ENCODE measurements around the gene FAM83C.

FAM83C gene

DNA sequence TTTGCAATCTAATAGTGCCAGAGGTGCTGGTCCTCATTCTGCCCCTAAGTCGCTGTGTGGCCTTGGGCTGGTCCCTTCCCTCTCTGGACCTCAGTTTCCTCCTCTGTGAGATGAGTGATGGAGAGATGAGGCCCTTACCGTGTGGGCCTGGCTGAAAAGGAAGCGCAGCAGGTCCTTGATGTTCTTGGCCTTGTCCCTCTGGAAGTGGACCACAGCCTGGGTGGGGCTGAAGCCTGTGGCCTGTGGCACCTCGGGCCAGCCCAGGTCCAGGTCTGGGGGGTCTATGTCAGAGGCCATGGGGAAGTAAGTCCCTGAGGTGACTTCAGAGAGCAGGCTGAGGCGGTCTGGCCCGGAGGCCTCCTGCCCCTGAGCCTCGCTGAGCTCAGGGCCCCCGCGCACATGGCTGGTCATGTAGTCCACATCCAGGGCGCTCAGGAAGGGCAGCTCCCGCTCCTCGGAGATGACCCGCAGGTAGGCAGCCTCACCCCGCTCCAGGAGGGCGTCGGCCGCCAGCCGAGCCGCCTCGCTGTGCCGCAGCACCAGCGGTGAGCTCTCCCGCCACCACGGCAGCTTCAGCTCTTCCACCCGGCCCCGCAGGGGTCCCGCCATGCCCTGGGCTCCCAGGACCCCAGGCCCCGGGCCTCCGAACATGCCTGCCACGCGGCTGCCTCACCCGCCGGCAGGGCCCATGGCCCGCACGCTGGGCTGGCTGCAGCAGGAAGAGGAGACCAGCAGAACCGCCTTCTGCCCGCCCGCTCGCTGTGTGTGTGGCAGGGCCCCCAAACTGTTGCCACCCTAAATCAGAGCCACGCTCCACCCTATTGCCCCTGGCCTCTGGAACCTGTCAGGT is at the start of gene FAM83C:
TSS of gene FAM83C (minus strand) at position 772 of the 850 bp plus-strand sequence. CDS start at position 651, 121 bp downstream.
- DNase-seq: no peak

DNA sequence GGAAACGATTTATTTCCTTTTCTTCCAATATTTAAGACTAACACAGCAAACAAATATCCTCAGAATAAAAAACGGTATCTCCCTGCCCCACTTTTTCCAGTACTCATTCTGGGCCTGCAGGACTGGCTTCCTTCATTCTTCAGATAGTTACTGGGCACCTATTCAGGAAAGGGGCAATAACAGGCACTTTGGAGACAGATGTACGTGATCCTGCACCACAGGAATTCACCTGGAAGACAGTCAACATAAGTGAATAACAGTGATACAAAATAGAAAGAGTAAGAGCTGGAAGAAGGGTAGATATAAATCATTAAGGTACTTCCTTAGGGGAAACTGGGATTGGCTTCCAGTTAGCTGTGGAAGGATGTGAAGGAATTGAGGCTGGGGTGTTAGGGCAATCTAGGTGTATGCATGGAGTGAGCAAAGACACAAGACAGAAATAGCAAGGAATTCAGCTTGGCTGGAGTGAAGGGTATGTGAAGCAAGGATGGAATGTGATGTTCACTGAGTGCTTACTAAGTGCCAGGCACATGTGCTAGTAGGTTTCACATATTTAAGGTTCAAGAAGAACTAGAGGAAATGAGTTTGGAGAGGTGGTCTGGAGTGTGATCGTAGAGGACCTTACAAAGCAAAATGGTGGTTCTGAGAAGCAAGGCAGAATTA is 49.3 kb upstream of the FAM83C start:
- DNase-seq: no peak

DNA sequence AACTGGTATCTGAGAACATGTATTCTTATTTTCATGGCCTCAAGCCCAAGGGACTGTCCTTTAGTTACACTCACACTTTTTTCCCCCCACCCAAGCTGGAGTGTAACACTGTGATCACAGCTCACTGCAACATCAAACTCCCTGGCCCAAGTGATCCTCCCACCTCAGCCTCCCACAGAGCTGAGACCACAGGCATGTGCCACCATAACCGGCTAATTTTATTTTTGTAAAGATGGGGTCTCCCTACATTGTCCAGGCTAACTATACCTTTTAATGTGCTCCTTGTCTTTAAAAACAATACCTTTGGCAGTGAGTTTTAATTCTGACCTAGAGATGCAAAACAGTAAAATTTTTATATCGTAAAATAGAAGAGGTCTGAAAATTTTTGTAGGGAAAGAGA is 48.2 kb upstream of the FAM83C start:
- no peak for DNase-seq

DNA sequence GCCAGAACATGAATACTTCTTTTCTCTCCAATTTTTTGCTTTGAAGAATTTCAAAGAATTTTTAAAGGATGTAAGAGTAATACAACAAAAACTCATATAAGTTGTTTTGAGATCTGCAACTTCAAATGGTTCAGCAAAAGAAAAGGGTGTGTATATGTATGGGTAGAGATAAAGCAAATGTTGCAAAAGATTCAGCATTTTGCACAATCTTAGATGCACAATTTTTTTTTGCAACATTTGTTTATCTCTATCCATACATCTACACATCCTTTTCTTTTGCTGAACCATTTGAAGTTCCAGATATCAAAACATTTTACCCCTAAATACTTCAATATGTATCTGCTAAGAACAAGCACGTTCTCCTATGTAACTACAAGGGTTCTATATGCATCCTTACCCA is 47.4 kb upstream of the FAM83C start:
- DNase-seq: no peak

DNA sequence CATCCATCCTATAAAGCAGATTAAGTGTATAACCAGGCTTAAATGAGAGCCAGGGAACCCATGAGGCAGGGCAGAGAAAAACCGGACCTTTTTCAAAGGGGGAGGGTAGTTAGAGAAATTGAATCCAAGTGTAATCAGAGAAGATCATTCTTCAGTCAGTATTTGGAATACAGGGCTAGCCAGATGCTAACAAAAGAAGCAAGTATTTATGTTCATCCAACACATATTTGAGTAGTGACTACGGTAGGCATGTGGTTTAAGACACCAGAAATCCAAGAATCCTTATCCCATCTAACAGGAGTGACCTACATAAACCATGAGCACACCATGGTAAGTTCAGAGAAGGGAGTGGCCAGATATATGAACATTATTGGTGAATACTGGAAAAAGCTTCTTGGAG is 46.8 kb upstream of the FAM83C start:
- DNase-seq: no peak

DNA sequence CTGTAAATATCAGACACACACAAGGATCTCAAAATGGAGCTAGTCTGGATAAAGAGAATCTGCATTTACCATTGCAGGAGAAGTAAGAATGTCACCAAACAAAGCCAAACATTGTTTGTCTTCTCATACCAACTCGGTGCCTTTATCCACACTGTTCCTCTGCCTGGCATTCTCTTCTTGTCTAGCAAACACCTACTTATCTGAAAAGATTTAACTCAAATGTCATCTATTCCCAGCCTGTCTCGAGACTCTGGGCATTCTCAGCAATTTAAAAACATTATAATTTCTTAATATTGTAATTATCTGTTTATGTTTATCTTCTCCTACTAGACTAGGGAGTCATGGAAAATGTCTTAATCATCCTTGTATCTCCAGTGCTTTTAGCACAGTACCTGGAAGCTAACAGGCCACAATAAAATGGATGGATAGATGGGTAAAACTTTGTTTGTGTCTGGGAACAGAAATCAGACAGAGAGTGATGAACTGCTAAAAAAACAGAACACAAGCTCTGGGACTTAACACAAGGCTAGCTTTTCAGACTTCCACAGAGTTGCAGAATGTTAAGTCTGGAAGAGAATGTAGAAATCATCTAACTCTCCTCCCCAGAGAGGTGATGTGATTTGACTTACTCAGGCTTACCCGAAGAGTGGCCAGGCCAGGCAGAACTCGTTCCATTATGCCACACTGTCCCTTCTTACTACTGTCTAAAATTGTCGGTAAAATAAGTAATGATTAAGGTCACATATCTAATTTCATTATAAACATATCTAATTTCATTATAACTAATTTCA is 42.3 kb upstream of the FAM83C start:
- DNase-seq: no peak

DNA sequence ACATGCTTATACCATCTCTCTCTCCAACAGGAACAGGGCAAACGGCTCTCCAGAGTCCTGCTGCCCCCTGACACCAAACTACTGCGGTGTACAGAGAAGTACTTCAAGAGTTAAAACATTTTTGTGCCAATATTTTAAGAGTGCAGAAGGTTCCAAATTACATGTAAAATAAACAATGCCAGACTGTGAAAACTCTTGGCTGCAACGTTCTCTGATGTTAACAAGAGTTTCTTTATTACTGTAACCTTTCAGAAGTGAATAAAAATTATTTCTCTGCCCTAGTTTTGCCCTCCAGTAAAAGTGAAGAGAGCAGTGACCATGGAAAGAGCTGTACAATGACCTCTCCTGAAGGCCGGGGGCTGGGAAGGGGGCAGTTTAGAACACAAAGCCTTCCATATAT is 41.4 kb upstream of the FAM83C start:
- no peak for DNase-seq

DNA sequence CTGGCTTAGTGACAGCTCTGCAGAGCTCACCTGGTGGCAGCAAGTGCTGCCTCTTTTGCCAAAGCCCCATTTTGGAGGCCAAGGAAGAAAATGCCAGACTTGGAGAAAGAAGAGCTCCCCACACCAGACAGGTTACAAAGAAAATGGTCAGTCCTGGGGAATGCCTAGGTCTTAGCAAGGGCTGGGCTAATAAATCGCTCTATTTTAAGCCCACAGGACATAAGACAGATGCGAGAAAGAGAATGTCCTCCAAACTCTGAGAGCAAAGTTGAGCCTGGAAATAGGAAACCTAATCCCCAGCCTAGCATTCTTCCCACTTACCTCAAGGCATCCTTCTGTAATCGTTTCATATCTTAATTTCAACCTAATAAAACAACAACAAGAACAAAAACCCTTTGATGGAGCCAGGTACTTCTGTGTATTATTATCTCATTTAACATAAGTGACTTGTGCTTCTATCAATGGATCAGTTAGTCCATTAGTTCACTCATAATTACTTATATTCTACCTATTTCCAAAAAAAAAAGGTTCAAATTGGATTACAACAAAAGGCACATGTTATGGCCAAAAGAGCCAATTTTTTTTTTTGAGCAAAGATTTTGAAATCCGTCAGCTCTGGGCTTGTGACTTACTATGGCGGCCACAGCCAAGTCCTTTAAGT is 40.4 kb upstream of the FAM83C start:
- no peak for DNase-seq

DNA sequence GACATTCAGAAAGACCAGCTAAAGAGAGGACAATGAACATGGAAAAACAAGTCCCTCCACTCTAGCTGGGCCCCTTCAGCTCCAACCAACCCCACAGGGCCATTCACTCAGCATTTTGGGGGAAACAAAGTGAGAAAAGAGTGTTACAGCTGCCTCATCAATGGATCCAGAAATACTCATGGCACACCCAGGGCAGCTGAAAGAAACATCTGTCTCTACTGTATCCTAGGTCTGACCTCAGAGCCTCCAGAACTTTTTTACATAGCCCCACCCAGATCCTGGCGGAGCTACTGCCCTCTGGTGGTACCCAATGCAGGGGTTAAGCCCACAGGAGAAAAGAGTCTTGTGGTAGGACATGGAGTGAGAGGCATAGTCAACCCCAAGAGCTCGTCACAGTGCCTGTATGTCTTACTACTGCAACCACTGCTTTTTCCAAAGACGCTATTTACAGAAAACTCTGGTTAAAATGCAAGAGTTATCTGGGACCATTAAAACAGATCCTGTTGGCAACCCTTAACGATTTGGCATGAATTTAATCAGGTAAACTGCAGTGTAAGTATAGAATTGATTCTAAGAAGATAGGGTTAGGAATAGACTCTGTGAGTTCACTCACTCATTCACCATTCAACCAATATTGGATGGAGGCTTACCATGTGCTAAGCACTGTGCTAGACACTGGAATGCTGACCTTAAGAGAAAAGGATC is 37.4 kb upstream of the FAM83C start:
- no peak for DNase-seq

DNA sequence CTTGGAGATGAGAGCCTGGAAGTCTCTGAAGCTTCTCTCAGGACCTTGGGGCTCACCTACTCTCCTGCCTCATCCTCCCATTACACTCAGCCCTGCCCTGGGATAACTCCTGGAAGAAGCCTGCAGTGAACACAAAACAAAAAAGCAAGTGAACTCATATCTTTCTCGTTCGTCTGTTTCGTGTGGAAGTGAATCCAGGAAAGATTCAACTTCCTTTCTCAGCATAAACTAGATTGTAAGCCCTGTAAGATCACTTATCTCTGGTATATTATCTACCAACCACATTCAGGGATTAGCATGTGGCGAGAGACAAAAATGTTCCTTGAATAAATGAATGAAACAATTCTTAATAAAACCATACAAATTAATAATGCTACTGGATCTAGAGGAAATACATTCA is 36.5 kb upstream of the FAM83C start:
- no peak for DNase-seq

DNA sequence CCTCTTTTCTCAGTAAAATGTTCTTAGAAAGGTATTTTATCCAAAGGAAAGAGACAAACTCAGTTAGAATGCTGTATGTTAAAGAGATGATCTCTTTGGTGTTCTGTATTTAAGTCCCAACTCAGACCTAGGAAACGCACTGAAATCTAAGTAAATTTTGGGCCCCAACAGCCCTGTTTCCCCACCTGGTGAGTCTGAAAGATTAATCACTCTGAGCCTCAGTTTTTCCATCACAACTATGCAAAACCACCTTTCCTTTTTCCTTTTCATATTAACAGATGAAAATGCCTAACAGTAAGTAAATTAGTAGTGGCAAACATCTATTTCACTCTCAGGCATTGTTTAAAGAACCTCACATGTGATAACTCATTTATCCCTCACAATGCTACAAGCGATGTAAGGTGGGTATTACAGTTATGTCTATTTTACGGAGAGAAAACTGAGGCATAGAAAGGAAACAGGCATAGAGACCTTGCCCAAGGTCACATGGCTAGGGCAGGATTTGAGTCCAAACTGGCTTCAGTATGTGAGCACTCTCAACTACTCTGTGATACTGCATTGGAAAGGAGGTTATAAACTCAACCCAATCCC is 36.0 kb upstream of the FAM83C start:
- DNase-seq: no peak

DNA sequence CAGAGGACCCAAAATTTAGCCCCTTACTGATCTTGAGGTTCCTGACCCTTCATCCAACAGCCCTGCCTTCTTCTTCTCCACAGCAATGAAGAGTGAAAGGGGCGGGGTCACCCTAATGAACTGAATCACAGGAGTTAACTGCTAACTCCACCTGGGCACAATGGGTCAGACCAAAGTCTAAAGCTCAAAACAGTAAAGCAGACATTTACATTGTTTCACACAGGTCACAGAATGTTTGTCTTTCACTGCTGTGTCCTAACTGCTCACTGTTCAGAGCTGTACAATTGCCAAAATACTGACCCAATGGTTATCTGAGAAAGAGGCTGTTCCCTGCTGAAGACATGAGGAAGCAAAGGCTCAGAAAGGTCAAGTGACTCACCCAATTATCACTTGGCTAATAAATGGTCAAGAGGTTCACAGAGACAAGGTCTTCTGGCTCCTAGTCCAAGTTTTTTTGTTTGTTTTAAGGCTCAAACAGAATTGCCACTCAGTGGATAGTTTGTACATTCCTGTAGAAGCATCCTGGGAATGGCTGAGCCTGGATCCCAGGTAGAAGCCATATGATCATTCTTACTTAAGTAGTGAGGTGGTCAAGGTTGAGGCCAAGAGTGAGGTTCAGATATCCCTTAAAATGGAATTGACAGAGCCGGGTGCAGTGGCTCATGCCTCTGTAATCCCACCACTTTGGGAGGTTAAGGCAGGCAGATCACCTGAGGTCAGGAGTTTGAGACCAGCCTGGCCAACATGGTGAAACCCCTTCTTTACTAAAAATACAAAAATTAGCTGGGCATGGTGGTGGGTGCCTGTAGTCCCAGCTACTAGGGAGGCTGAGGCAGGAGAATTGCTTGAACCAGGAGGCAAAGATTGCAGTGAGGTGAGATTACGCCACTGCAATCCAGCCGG is 35.1 kb upstream of the FAM83C start:
- DNase-seq: no peak

DNA sequence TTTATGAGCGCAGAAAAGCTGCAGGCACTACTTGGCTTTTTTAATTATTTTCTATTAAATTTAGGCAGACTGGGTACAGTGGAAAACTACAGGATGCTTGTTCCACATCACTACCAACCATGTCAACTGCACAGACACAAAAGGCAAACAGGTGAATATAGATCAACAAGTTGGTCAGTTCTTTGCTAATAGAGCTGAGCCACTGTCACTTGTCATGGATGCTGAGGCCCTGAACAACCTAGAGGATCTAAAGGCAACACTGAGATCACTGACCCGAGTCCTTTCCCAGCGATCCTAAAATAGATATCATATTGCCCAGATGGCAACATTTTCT is 34.5 kb upstream of the FAM83C start:
- no peak for DNase-seq

DNA sequence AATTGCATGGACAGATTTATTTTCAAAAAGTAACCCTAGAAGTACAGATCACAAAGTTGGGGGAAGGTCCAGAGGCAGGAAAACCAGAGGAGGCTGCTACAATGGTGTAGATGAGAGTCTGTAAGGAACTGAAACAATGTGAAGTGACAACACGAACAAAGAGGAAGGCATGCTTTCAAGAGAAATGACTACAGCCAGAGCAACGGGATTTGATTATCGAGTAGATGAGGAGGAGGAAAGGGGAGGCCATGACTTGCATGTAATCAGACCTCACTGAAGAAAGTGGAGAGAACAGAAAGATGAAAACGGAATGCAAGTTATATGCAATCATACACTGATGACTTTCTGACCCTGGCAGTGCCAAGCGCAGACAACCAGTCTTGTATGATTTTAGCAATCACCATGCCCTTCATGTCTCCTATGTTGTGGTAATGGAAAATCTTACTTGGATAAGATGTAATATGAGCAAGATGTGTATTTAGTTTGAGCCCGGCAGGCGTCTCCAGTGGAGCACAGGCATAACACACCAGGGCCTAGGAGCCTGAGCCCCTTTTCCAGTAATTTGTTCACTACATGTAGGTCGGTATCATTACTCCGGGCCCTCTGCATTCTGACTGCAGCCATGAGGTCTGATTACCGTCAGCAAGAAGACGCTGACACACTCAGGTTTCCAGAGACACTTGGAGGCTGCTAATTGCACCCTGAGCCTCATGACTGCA is 34.0 kb upstream of the FAM83C start:
- no peak for DNase-seq

DNA sequence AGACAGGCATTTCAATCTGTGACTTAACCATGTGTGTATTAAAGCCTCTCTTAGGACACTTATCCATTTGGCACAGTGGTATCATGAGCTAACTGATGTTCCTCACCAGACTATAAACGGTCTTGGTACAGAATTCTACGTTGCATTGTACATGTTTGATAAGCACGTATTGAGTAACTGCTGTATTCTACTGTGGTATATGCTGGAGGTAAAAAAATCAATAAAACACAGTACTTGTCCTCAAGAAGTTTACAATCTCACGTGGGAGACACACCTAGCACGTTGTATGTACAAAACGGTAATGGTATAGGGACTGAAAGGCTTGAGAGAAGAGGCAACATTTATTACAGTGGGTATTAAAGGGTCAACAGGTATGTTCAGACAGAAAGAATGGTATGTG is 33.2 kb upstream of the FAM83C start:
- DNase-seq: no peak

DNA sequence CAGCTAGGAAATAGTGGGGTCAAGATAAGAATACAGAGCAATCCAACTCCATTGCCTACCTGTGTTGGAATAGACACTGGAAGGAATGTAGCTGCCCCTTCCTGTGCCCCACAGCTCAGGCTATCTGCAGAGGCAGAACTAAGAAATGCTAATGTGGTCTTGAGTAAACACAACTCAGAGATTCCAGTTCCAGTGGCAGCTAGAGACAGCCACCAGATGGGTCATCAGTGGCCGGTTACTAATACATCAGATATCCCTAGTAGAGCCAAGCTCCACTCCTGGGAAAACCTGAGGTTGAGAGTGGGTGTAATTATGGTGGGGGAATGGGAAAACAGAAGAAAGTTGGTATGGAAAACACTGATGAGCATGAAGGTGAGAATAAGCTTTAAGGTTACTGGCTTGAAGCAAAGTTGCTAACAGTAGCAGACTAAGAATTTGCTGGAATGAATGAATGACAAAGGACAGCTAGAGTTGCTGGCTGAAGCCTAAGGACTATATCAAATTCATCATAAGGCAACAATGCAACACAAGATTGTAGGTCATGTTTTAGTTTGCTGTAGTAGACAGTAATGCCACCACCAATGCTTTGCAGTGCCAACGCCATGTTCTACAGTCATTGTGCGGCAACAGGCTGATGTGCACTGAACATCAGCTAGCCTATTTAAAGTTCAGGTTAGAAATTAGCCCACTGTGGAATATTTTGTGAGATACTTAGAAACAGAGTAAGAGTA is 28.3 kb upstream of the FAM83C start:
- DNase-seq: no peak

DNA sequence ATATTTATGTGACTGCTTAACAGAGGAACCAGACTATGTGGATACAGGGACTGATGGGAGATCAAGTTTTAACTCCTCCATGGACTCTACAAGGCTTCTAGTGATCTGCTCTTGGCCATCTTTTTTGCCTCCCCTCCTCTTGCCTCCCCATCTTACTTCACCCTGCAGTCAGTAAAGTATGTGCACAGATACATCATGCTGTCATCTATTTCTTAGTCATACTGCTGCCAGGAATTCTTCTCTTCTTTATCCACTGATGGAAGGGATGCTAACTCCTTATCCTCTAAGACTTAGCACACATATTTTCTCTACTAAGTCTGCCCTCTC is 27.6 kb upstream of the FAM83C start:
- DNase-seq: no peak

DNA sequence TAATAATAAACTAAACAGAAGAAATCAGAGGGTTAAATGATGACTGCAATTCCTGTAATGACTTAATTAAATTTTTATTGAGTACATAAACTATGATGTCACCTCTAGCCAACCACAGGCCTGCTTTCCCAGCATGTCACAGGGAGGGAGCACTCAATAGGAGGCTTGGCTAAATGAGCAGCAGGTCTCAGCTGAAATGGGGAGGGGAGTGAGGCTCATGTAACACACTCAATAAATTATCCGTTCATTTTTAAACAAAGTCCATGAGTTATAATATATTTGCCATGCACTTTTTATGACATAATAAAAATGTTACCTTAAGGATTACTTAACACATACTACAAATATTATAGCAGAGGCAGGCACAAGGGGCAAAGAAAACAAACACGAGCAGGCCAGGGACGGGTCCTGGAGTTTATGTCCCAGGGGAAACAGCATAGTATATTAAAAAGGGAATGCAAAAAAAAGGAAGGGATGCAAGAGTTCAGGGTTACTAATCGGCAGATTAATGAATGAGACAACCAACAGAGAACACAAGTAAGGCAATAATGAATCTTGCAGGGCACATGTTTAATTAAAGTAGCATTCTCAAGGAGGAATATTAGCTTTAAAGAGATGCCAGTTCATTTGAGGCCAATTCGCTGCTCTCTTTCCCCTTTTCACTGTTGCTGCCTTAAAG is 27.1 kb upstream of the FAM83C start:
- peak; percentile 41 for DNase-seq

DNA sequence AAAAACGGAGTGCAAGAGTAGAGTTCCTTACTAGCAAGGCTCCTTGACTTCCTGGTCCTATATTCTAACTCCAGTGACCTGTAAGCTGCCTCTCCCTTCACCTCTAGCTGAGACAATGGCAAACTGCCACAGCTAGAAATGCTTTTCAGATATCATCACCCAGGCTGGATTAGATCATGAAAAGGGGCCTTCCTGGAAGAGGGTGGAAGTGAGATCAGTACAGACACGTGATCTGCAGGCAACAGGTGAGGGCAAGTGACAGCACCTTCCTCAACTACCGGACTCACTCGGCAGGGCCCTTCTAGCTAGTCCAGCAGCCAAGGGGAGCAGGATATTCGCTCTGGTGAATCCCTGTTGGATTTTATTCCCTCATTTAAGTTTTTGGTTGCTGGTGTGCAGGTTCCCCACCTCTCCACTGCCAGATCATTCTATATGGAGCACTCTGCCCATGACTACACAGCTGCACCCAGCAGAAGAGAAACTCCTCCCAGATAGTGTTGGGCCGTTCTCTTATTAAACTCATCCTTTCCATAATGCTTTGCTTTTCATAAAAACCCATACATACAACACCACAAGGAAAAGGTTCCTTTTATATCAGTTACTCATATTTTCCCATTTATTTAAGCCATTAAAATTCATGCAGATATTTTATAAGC is 26.4 kb upstream of the FAM83C start:
- peak; percentile 91 for DNase-seq

Data from NCI-H2029 treated with DMSO at 0.1 percent for 48 hours (cell line).